Ecto neural progenitor cell (in vitro differentiated cells): ENCODE results near the gene DOC2B.
"Not testable (repeated sequence)": the region's sequence is repeated elsewhere in the genome, so short reads cannot be mapped to it uniquely, and the experiment has no call there.

ENCODE experiments used
- DNase-seq: peaks from one replicate; pipeline ENCODE4 v3.0.0-alpha.2; 2018; ENCODE audit warnings: low spot score

DOC2B gene

GRCh38 chr17:210402-210801, 29.0 kb upstream of the DOC2B start:
- no peak for DNase-seq

- DNase-seq: no peak
Observed at GRCh38 chr17:208429-208828, 27.0 kb upstream of the DOC2B start.

GRCh38 chr17:207775-208174, 26.3 kb upstream of the DOC2B start:
- DNase-seq: no peak

DNA sequence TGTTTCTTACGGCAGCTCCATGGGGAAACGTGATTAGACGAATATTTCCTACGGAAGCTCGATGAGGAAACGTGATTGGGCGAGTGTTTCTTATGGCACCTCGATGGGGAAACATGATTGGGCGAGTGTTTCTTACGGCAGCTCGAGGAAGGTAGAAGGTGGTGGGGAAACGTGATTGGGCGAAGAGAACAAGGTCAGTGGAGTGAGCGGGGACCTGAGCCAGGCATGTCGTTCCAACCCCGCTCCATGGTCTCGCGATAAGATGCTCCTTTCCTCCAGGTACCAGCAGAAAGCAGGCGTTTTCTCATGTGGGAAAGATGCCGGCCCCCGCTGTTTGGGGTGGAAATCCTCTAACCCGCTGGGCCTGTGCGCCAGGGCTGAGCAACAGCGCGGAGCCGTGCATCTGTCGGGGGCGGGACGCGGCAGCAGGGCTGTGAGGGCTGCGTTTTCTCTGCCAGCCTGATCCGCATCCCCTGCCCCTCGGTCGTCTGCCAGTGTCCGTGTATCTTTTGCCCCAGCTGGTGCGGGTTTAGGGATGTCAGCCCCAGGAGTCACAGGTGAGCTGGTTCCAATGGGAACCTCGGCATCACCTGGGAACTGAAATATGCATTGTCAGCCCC, 25.6 kb upstream of the DOC2B start:
- DNase-seq: no peak

DNA sequence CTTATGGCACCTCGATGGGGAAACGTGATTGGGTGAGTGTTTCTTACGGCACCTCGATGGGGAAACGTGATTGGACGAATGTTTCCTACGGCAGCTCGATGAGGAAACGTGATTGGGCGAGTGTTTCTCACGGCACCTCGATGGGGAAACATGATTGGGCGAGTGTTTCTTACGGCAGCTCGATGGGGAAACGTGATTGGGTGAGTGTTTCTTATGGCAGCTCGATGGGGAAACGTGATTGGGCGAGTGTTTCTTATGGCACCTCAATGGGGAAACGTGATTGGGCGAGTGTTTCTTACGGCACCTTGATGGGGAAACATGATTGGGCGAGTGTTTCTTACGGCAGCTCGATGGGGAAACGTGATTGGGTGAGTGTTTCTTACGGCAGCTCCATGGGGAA, 25.0 kb upstream of the DOC2B start:
- not testable (repeated sequence) for DNase-seq

- no peak for DNase-seq
Observed at GRCh38 chr17:205817-206216, 24.4 kb upstream of the DOC2B start.

- DNase-seq: no peak
Observed at GRCh38 chr17:205148-205669, 23.8 kb upstream of the DOC2B start.

- DNase-seq: no peak
Observed at GRCh38 chr17:204427-205147, 23.1 kb upstream of the DOC2B start.

- no peak for DNase-seq
Observed at GRCh38 chr17:202501-202951, 21.1 kb upstream of the DOC2B start.

GRCh38 chr17:201736-202135, 20.3 kb upstream of the DOC2B start:
- DNase-seq: not testable (repeated sequence)

GRCh38 chr17:201257-201656, 19.8 kb upstream of the DOC2B start:
- DNase-seq: not testable (repeated sequence)

DNA sequence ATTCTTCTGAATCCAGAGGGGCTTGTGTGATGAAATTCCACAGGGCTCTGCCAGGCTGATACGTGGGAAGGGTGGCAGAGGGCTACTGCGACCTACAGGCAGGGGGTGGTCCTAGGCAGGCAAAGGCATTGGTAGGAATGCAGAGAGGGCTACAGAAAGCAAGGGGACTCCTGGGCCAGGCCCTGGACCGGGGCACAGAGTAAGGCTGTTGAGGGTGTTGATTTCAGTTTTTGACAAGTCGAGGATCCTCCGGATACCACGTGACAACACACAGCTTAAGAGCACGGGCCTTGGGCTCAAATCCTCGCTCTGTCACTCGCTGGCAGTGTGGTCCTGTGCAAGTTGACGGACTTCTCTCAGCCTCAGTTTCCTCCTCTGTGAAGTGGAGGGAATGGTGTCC, 19.1 kb upstream of the DOC2B start:
- DNase-seq: no peak

GRCh38 chr17:199806-200545, 18.5 kb upstream of the DOC2B start:
- DNase-seq: no peak

- DNase-seq: no peak
Observed at GRCh38 chr17:199191-199604, 17.7 kb upstream of the DOC2B start.

GRCh38 chr17:198225-198624, 16.8 kb upstream of the DOC2B start:
- DNase-seq: not testable (repeated sequence)

GRCh38 chr17:197352-197751, 15.9 kb upstream of the DOC2B start:
- no peak for DNase-seq

DNA sequence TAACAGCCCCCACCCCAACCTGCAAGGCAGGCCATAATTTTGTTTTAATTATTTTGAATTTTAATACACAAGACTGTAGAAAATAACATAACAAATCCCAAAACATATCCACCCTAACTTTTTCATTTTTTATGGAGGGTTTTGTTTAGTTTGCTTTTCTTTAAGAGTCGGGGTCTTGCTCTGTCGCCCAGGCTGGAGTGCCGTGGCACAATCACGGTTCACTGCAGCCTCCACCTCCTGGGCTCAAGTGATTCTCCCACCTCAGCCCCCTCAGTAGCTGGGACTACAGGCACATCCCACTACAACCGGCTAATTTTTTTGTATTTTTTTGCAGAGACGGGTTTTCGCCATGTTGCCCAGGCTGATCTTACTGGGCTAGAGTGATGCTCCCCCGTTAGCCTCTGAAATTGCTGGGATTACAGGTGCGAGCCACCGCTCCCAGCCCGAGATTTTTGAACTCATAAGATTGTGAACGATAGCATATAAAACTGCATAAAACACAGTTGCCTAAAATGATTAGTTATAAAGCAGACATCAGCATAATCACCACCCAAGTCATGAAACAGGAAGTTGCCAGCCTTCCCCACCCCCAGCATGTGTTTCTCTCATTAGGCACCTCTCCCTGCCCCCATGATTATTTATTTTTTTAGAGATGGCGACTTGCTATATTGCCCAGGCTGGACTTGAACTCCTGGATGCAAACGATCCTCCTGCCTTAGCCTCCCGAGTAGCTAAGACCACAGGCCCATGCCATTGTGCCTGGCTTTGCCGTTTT, 13.6 kb upstream of the DOC2B start:
- no peak for DNase-seq

GRCh38 chr17:193841-194806, 12.7 kb upstream of the DOC2B start:
- no peak for DNase-seq

GRCh38 chr17:193426-193810, 12.0 kb upstream of the DOC2B start:
- no peak for DNase-seq

GRCh38 chr17:192666-193425, 11.4 kb upstream of the DOC2B start:
- DNase-seq: no peak
